ACC112 (cell line): Measurements from ENCODE around the gene ULK3.
A peak's percentile ranks its signal among the peaks of the same experiment; 100 is the strongest.

Experiments
- H2AFZ ChIP-seq: fragments of 200-600 bp; sonication (generic); one replicate; pipeline ENCODE4 v1.6.0; 2017; ENCODE audit warnings: antibody characterized with exemption, low read length; ENCODE audit not compliant: unreplicated experiment
- H3K27ac ChIP-seq: fragments of 200-600 bp; sonication (generic); 2 replicates; pipeline ENCODE4 v1.5.1; 2014; ENCODE audit warnings: low read depth, mild to moderate bottlenecking, antibody characterized with exemption, low read length, moderate library complexity
- H3K27me3 ChIP-seq: fragments of 200-600 bp; sonication (generic); 2 replicates; pipeline ENCODE4 v1.6.1; 2014; ENCODE audit warnings: mild to moderate bottlenecking, antibody characterized with exemption, low read length, moderate library complexity, mixed read lengths; ENCODE audit not compliant: insufficient read depth
- H3K36me3 ChIP-seq: fragments of 200-600 bp; sonication (generic); 2 replicates; pipeline ENCODE4 v1.6.1; 2016; ENCODE audit warnings: mild to moderate bottlenecking, antibody characterized with exemption, low read length, moderate library complexity, mixed read lengths; ENCODE audit not compliant: insufficient read depth
- H3K4me1 ChIP-seq: fragments of 200-600 bp; sonication (generic); one replicate; pipeline ENCODE4 v1.6.1; 2016; ENCODE audit warnings: low read length, mixed read lengths; ENCODE audit not compliant: insufficient read depth, unreplicated experiment, control insufficient read depth
- H3K4me3 ChIP-seq: fragments of 200-600 bp; sonication (generic); 2 replicates; pipeline ENCODE4 v1.5.1; 2014; ENCODE audit warnings: mild to moderate bottlenecking, low read depth, low read length
- H3K79me2 ChIP-seq: fragments of 200-600 bp; sonication (generic); one replicate; pipeline ENCODE4 v1.6.0; 2016; ENCODE audit warnings: low read length; ENCODE audit not compliant: control insufficient read depth, unreplicated experiment, insufficient read depth

The ULK3 gene

GRCh38 chr15:74884428-74885223 lies 41.7 kb upstream of the ULK3 start:
- Histone ChIP-seq H3K27ac (no peak overlapping the region), H3K4me1 (peaks cover 19% of the 10 kb centered on the region), H3K4me3 (no peak overlapping the region), H3K79me2 (no peaks in the 10 kb centered on the region), H3K27me3 (no peaks in the 10 kb centered on the region), H3K36me3 (no peaks in the 10 kb centered on the region), H2AFZ (no peak overlapping the region)

GRCh38 chr15:74882528-74882927 lies 39.6 kb upstream of the ULK3 start:
- no peaks in the 10 kb centered on the region for H3K27me3 ChIP-seq
- H3K36me3 ChIP-seq: no peaks in the 10 kb centered on the region
- no peak overlapping the region for H3K27ac ChIP-seq
- peaks cover 11% of the 10 kb centered on the region for H3K4me1 ChIP-seq
- H2AFZ ChIP-seq: no peak overlapping the region
- no peaks in the 10 kb centered on the region for H3K79me2 ChIP-seq
- no peak overlapping the region for H3K4me3 ChIP-seq

- H2AFZ ChIP-seq: no peak overlapping the region
- H3K79me2 ChIP-seq: no peaks in the 10 kb centered on the region
- no peaks in the 10 kb centered on the region for H3K36me3 ChIP-seq
- H3K27me3 ChIP-seq: no peaks in the 10 kb centered on the region
- H3K4me3 ChIP-seq: no peak overlapping the region
- peaks cover under 1% of the 10 kb centered on the region for H3K4me1 ChIP-seq
- no peak overlapping the region for H3K27ac ChIP-seq
Measured at GRCh38 chr15:74878273-74878672, 35.3 kb upstream of the ULK3 start.

GRCh38 chr15:74873756-74874424 lies 30.9 kb upstream of the ULK3 start:
- H3K4me3 ChIP-seq: peak overlapping the region; percentile 87
- H3K27me3 ChIP-seq: no peaks in the 10 kb centered on the region
- no peak overlapping the region for H3K27ac ChIP-seq
- H2AFZ ChIP-seq: peak overlapping the region; percentile 95
- H3K4me1 ChIP-seq: no peaks in the 10 kb centered on the region
- H3K36me3 ChIP-seq: no peaks in the 10 kb centered on the region
- H3K79me2 ChIP-seq: peaks cover 32% of the 10 kb centered on the region

GRCh38 chr15:74873036-74873755 lies 30.2 kb upstream of the ULK3 start, which contains the start of gene SCAMP2:
Gene SCAMP2, minus strand, starts transcription at chr15:74873365. Its CDS starts 110 bp downstream, at chr15:74873255.
- peak within 1 kb of the TSS; percentile 70 for H3K27ac ChIP-seq
- H3K4me3 ChIP-seq: peak within 1 kb of the TSS; percentile 87
- H2AFZ ChIP-seq: peak within 1 kb of the TSS; percentile 95
- H3K79me2 ChIP-seq: peaks cover 39% of the 10 kb centered on the region
- no peaks in the 10 kb centered on the region for H3K27me3 ChIP-seq
- H3K4me1 ChIP-seq: no peaks in the 10 kb centered on the region
- H3K36me3 ChIP-seq: peaks cover 2% of the 10 kb centered on the region; the same call in 1 of the 2 replicates

- Histone ChIP-seq H2AFZ (no peak overlapping the region), H3K36me3 (peaks cover 7% of the 10 kb centered on the region; the same call in 1 of the 2 replicates), H3K4me1 (no peaks in the 10 kb centered on the region), H3K79me2 (peaks cover 44% of the 10 kb centered on the region), H3K4me3 (peak overlapping the region; percentile 87), H3K27ac (no peak overlapping the region), H3K27me3 (no peaks in the 10 kb centered on the region)
Measured at GRCh38 chr15:74872702-74873035, 29.7 kb upstream of the ULK3 start.

GRCh38 chr15:74870436-74871215 lies 27.7 kb upstream of the ULK3 start:
- H3K36me3 ChIP-seq: peaks cover 9% of the 10 kb centered on the region; the same call in 1 of the 2 replicates
- peaks cover 53% of the 10 kb centered on the region for H3K79me2 ChIP-seq
- no peak overlapping the region for H2AFZ ChIP-seq
- H3K27ac ChIP-seq: no peak overlapping the region
- peaks cover 5% of the 10 kb centered on the region for H3K4me1 ChIP-seq
- no peaks in the 10 kb centered on the region for H3K27me3 ChIP-seq
- H3K4me3 ChIP-seq: no peak overlapping the region

- Histone ChIP-seq H3K4me3 (no peak overlapping the region), H3K27me3 (no peaks in the 10 kb centered on the region), H2AFZ (no peak overlapping the region), H3K79me2 (peaks cover 53% of the 10 kb centered on the region), H3K36me3 (peaks cover 9% of the 10 kb centered on the region; the same call in 1 of the 2 replicates), H3K27ac (no peak overlapping the region), H3K4me1 (peaks cover 5% of the 10 kb centered on the region)
Measured at GRCh38 chr15:74869726-74870407, 26.9 kb upstream of the ULK3 start.

GRCh38 chr15:74869372-74869725 lies 26.4 kb upstream of the ULK3 start:
- Histone ChIP-seq H2AFZ (no peak overlapping the region), H3K27me3 (no peaks in the 10 kb centered on the region), H3K27ac (no peak overlapping the region), H3K4me3 (no peak overlapping the region), H3K79me2 (peaks cover 56% of the 10 kb centered on the region), H3K4me1 (peaks cover 5% of the 10 kb centered on the region), H3K36me3 (peaks cover 9% of the 10 kb centered on the region; the same call in 1 of the 2 replicates)

GRCh38 chr15:74868059-74868458 lies 25.1 kb upstream of the ULK3 start:
- no peak overlapping the region for H2AFZ ChIP-seq
- H3K27me3 ChIP-seq: no peaks in the 10 kb centered on the region
- H3K4me1 ChIP-seq: peaks cover 10% of the 10 kb centered on the region
- peaks cover 59% of the 10 kb centered on the region for H3K79me2 ChIP-seq
- peaks cover 9% of the 10 kb centered on the region; the same call in 1 of the 2 replicates for H3K36me3 ChIP-seq
- H3K27ac ChIP-seq: no peak overlapping the region
- no peak overlapping the region for H3K4me3 ChIP-seq
